ENCODE measurements around the gene DCX.

DCX gene

GRCh38 chrX:111282991-111283390 is 129.0 kb downstream of the DCX start:
- H3K9me3 ChIP-seq (ENCODE audit: low read depth, low read length) = no peaks in the 10 kb centered on the region
- no peak overlapping the region for H3K9ac ChIP-seq (ENCODE audit: insufficient read length)
- no peak for TF ChIP-seq FOXP2 (optimal IDR thresholded peaks at IDR 0.05; ENCODE audit: control extremely low read depth, extremely low read length, insufficient read depth)
- TF ChIP-seq POLR2AphosphoS5 (IDR thresholded peaks at IDR 0.05; ENCODE audit: borderline replicate concordance, low read depth, low read length) = no peak
- no peak for TF ChIP-seq EZH2 (IDR thresholded peaks at IDR 0.05)
- no peaks in the 10 kb centered on the region for H3K36me3 ChIP-seq (ENCODE audit: insufficient read depth, low read length)
- no peak overlapping the region for H3K4me3 ChIP-seq
- no peak for DNase-seq (ENCODE audit: low read depth, low spot score)
- no peak overlapping the region for H3K27ac ChIP-seq

- Histone ChIP-seq H3K27ac (no peak overlapping the region), H3K36me3 (ENCODE audit: insufficient read depth, low read length) (no peaks in the 10 kb centered on the region), H3K4me3 (no peak overlapping the region), H3K9ac (ENCODE audit: insufficient read length) (no peak overlapping the region), H3K9me3 (ENCODE audit: low read depth, low read length) (no peaks in the 10 kb centered on the region)
- TF ChIP-seq FOXP2 (optimal IDR thresholded peaks at IDR 0.05; ENCODE audit: control extremely low read depth, extremely low read length, insufficient read depth) = no peak
- no peak for TF ChIP-seq POLR2AphosphoS5 (IDR thresholded peaks at IDR 0.05; ENCODE audit: borderline replicate concordance, low read depth, low read length)
- no peak for TF ChIP-seq EZH2 (IDR thresholded peaks at IDR 0.05)
- no peak for DNase-seq (ENCODE audit: low read depth, low spot score)
Observed at GRCh38 chrX:111282139-111282538, 129.9 kb downstream of the DCX start.

GRCh38 chrX:111270339-111270738 is 141.7 kb downstream of the DCX start, which contains the start of gene CAPN6:
Gene CAPN6 (minus strand): TSS chrX:111270483. CDS start chrX:111263936, 6,547 bp downstream.
- H3K36me3 ChIP-seq (ENCODE audit: insufficient read depth, low read length) = no peaks in the 10 kb centered on the region
- no peak within 1 kb of the TSS for H3K27ac ChIP-seq
- DNase-seq (ENCODE audit: low read depth, low spot score) = no peak
- no peak within 1 kb of the TSS for H3K9ac ChIP-seq (ENCODE audit: insufficient read length)
- no peak within 1 kb of the TSS for H3K4me3 ChIP-seq
- no peak for TF ChIP-seq POLR2AphosphoS5 (IDR thresholded peaks at IDR 0.05; ENCODE audit: borderline replicate concordance, low read depth, low read length)
- no peaks in the 10 kb centered on the region for H3K9me3 ChIP-seq (ENCODE audit: low read depth, low read length)

- Histone ChIP-seq H3K9ac (ENCODE audit: insufficient read length) (no peak overlapping the region), H3K36me3 (ENCODE audit: insufficient read depth, low read length) (no peaks in the 10 kb centered on the region), H3K4me3 (no peak overlapping the region), H3K27ac (no peak overlapping the region), H3K9me3 (ENCODE audit: low read depth, low read length) (no peaks in the 10 kb centered on the region)
- no peak for DNase-seq (ENCODE audit: low read depth, low spot score)
- TF ChIP-seq FOXP2 (optimal IDR thresholded peaks at IDR 0.05; ENCODE audit: control extremely low read depth, extremely low read length, insufficient read depth) (no peak), EZH2 (IDR thresholded peaks at IDR 0.05) (no peak), POLR2AphosphoS5 (IDR thresholded peaks at IDR 0.05; ENCODE audit: borderline replicate concordance, low read depth, low read length) (no peak)
Observed at GRCh38 chrX:111268506-111268905, 143.5 kb downstream of the DCX start.

GRCh38 chrX:111265486-111265885 is 146.5 kb downstream of the DCX start:
- Histone ChIP-seq H3K36me3 (ENCODE audit: insufficient read depth, low read length) (no peaks in the 10 kb centered on the region), H3K4me3 (no peak overlapping the region), H3K9ac (ENCODE audit: insufficient read length) (no peak overlapping the region), H3K27ac (no peak overlapping the region), H3K9me3 (ENCODE audit: low read depth, low read length) (no peaks in the 10 kb centered on the region)
- no peak for DNase-seq (ENCODE audit: low read depth, low spot score)
- TF ChIP-seq POLR2AphosphoS5 (IDR thresholded peaks at IDR 0.05; ENCODE audit: borderline replicate concordance, low read depth, low read length) (no peak), EZH2 (IDR thresholded peaks at IDR 0.05) (no peak), FOXP2 (optimal IDR thresholded peaks at IDR 0.05; ENCODE audit: control extremely low read depth, extremely low read length, insufficient read depth) (no peak)

GRCh38 chrX:111264385-111264784 is 147.6 kb downstream of the DCX start:
- TF ChIP-seq POLR2AphosphoS5 (IDR thresholded peaks at IDR 0.05; ENCODE audit: borderline replicate concordance, low read depth, low read length) = no peak
- TF ChIP-seq EZH2 (IDR thresholded peaks at IDR 0.05) = no peak
- TF ChIP-seq FOXP2 (optimal IDR thresholded peaks at IDR 0.05; ENCODE audit: control extremely low read depth, extremely low read length, insufficient read depth) = no peak
- H3K9ac ChIP-seq (ENCODE audit: insufficient read length) = no peak overlapping the region
- no peaks in the 10 kb centered on the region for H3K9me3 ChIP-seq (ENCODE audit: low read depth, low read length)
- DNase-seq (ENCODE audit: low read depth, low spot score) = no peak
- H3K27ac ChIP-seq = no peak overlapping the region
- H3K4me3 ChIP-seq = no peak overlapping the region
- H3K36me3 ChIP-seq (ENCODE audit: insufficient read depth, low read length) = no peaks in the 10 kb centered on the region

- H3K4me3 ChIP-seq = no peak overlapping the region
- no peaks in the 10 kb centered on the region for H3K36me3 ChIP-seq (ENCODE audit: insufficient read depth, low read length)
- no peak for DNase-seq (ENCODE audit: low read depth, low spot score)
- H3K9me3 ChIP-seq (ENCODE audit: low read depth, low read length) = no peaks in the 10 kb centered on the region
- TF ChIP-seq EZH2 (IDR thresholded peaks at IDR 0.05) (no peak), POLR2AphosphoS5 (IDR thresholded peaks at IDR 0.05; ENCODE audit: borderline replicate concordance, low read depth, low read length) (no peak), FOXP2 (optimal IDR thresholded peaks at IDR 0.05; ENCODE audit: control extremely low read depth, extremely low read length, insufficient read depth) (no peak)
- H3K9ac ChIP-seq (ENCODE audit: insufficient read length) = no peak overlapping the region
- no peak overlapping the region for H3K27ac ChIP-seq
Observed at GRCh38 chrX:111262086-111262485, 149.9 kb downstream of the DCX start.

- TF ChIP-seq EZH2 (IDR thresholded peaks at IDR 0.05) = no peak
- no peak for TF ChIP-seq FOXP2 (optimal IDR thresholded peaks at IDR 0.05; ENCODE audit: control extremely low read depth, extremely low read length, insufficient read depth)
- TF ChIP-seq POLR2AphosphoS5 (IDR thresholded peaks at IDR 0.05; ENCODE audit: borderline replicate concordance, low read depth, low read length) = no peak
Observed at GRCh38 chrX:111260451-111260850, 151.5 kb downstream of the DCX start.

GRCh38 chrX:111259559-111259958 is 152.4 kb downstream of the DCX start:
- TF ChIP-seq FOXP2 (optimal IDR thresholded peaks at IDR 0.05; ENCODE audit: control extremely low read depth, extremely low read length, insufficient read depth) (no peak), EZH2 (IDR thresholded peaks at IDR 0.05) (no peak), POLR2AphosphoS5 (IDR thresholded peaks at IDR 0.05; ENCODE audit: borderline replicate concordance, low read depth, low read length) (no peak)
- H3K27ac ChIP-seq = no peak overlapping the region
- H3K9ac ChIP-seq (ENCODE audit: insufficient read length) = no peak overlapping the region
- H3K4me3 ChIP-seq = no peak overlapping the region
- no peaks in the 10 kb centered on the region for H3K36me3 ChIP-seq (ENCODE audit: insufficient read depth, low read length)
- DNase-seq (ENCODE audit: low read depth, low spot score) = no peak
- H3K9me3 ChIP-seq (ENCODE audit: low read depth, low read length) = no peaks in the 10 kb centered on the region

More at GRCh38 chrX:111260451-111260850, 151.5 kb downstream of the DCX start:
- no peak overlapping the region for H3K4me3 ChIP-seq
- no peak for DNase-seq (ENCODE audit: low read depth, low spot score)
- no peak overlapping the region for H3K27ac ChIP-seq
- H3K9me3 ChIP-seq (ENCODE audit: low read depth, low read length) = no peaks in the 10 kb centered on the region
- no peak overlapping the region for H3K9ac ChIP-seq (ENCODE audit: insufficient read length)
- H3K36me3 ChIP-seq (ENCODE audit: insufficient read depth, low read length) = no peaks in the 10 kb centered on the region

All from SK-N-MC (cell line).